K562 (cell line): ENCODE data around the gene NDUFB5. TPM values are rescaled to one million over a fixed set of nuclear protein-coding genes. Genes with fewer than 3 reads are reported as not detected.

ENCODE experiments used
- ATAC-seq: fragments of 200-7000 bp; cut with Tn5 transposase; 3 replicates; pipeline ENCODE4 v1.9.1; 2020; ENCODE audit warnings: moderate library complexity
- BruUV-seq: library from RNA; stranded (reverse); fragments of 400-500 nt; replicated peaks from 2 replicates; lab custom pipeline; 2021; lab: Mats Ljungman, UMichigan
- CTCF ChIA-PET: fragments of 300-600 bp; formaldehyde crosslinking; extraction: SDS; loops from one replicate; lab custom pipeline; 2021; ENCODE audit warnings: low intra/inter-chr PET ratio; lab: Yijun Ruan, JAX
- POLR2A ChIA-PET: fragments of 300-600, 350-650 bp; sonication (Branson Sonifier 250); formaldehyde crosslinking; extraction: SDS; loops from one replicate; lab custom pipeline; 2021; ENCODE audit warnings: antibody characterized with exemption, inconsistent platforms; lab: Yijun Ruan, JAX
- DNase-seq, 4 experiments: peaks; one replicate each; pipeline versions ENCODE4 v3.0.0 to v3.0.0-alpha.2; 2011 to 2018; ENCODE audit warnings: low spot score in 3 of 4, mixed read lengths in 3 of 4; ENCODE audit errors: extremely low read depth in 1 of 4
- FAIRE-seq: peaks from 2 replicates; lab custom pipeline; 2011; peaks lifted over from hg19 to GRCh38; lab: Jason Lieb, UNC
- H2AFZ ChIP-seq: 2 replicates; pipeline ENCODE4 v1.6.0; 2011; ENCODE audit warnings: low read depth, low read length, control low read depth, inconsistent platforms
- H3K27ac ChIP-seq: fragments of 200-600 bp; 3 replicates; pipeline ENCODE4 v1.8.0; 2011; ENCODE audit warnings: low read depth, mild to moderate bottlenecking, control low read depth, inconsistent platforms, low read length, moderate library complexity, mixed read lengths; ENCODE audit errors: extremely low read depth
- H3K27me3 ChIP-seq, 2 experiments: fragments of 300-600 bp in 1 of 2; 2 replicates in 1 of 2; 3 replicates in 1 of 2; pipeline versions ENCODE4 v1.6.0 to v1.8.0; 2011; ENCODE audit warnings: inconsistent platforms in 2 of 2, low read length in 2 of 2, mild to moderate bottlenecking in 1 of 2, mixed read lengths in 1 of 2, moderate library complexity in 1 of 2; ENCODE audit not compliant: control insufficient read depth in 2 of 2, insufficient read depth in 2 of 2
- H3K36me3 ChIP-seq: fragments of 300-600 bp; 3 replicates; pipeline ENCODE4 v1.8.0; 2011; ENCODE audit warnings: mild to moderate bottlenecking, low read length, inconsistent platforms; ENCODE audit not compliant: control insufficient read depth, insufficient read depth
- H3K4me1 ChIP-seq, 2 experiments: fragments of 200-600 bp in 1 of 2; replicated peaks in 1 of 2; 2 replicates in 1 of 2; 3 replicates in 1 of 2; pipeline versions ENCODE4 v1.5.1 to v1.8.0; 2011; ENCODE audit warnings: inconsistent platforms in 2 of 2, low read length in 2 of 2, mild to moderate bottlenecking in 1 of 2, mixed read lengths in 1 of 2, moderate library complexity in 1 of 2; ENCODE audit not compliant: control insufficient read depth in 2 of 2, insufficient read depth in 2 of 2
- H3K4me2 ChIP-seq: 2 replicates; pipeline ENCODE4 v1.6.1; 2011; ENCODE audit warnings: low read length, control low read depth, inconsistent platforms, mixed read lengths; ENCODE audit not compliant: insufficient read depth
- H3K4me3 ChIP-seq: fragments of 200-600 bp; sonication (generic), shearing (Covaris generic); 2 replicates; pipeline ENCODE4 v1.5.1; 2016; ENCODE audit warnings: control low read depth, inconsistent platforms
- H3K79me2 ChIP-seq: fragments of 200-600 bp; 3 replicates; pipeline ENCODE4 v1.8.0; 2011; ENCODE audit warnings: low read length, inconsistent platforms; ENCODE audit not compliant: control insufficient read depth, insufficient read depth
- H3K9ac ChIP-seq, 2 experiments: 2 replicates each; pipeline versions ENCODE4 v1.6.0 to v1.6.1; 2011; ENCODE audit warnings: low read depth in 2 of 2, low read length in 2 of 2, control low read depth in 1 of 2, inconsistent platforms in 1 of 2, mild to moderate bottlenecking in 1 of 2, mixed read lengths in 1 of 2; ENCODE audit not compliant: insufficient read depth in 1 of 2
- H3K9me1 ChIP-seq: one replicate; pipeline ENCODE4 v1.6.0; 2011; ENCODE audit warnings: inconsistent platforms, mild to moderate bottlenecking, low read length, moderate library complexity; ENCODE audit not compliant: control insufficient read depth, insufficient read depth
- H3K9me3 ChIP-seq: replicated peaks from 2 replicates; pipeline ENCODE4 v1.5.1; 2011; ENCODE audit warnings: low read depth, low read length, inconsistent platforms; ENCODE audit not compliant: control insufficient read depth, insufficient read depth
- H4K20me1 ChIP-seq: replicated peaks from 2 replicates; pipeline ENCODE4 v1.6.1; 2011; ENCODE audit warnings: low read length, inconsistent platforms, mixed read lengths; ENCODE audit not compliant: control insufficient read depth, insufficient read depth
- CXXC5 ChIP-seq: fragments of 250-450 bp; sonication (Bioruptor Pico); IDR thresholded peaks from 2 replicates; pipeline ENCODE4 v1.8.0; 2022; ENCODE audit warnings: inconsistent platforms, mild to moderate bottlenecking, moderate library complexity
- E2F6 ChIP-seq, 2 experiments: IDR thresholded peaks; 2 replicates each; pipeline ENCODE4 v1.6.1; 2011; ENCODE audit warnings: borderline replicate concordance in 1 of 2, control low read depth in 1 of 2, low read depth in 1 of 2, low read length in 1 of 2, mild to moderate bottlenecking in 1 of 2, mixed read lengths in 1 of 2, moderate library complexity in 1 of 2; ENCODE audit not compliant: insufficient read depth in 1 of 2, insufficient read length in 1 of 2, poor library complexity in 1 of 2, severe bottlenecking in 1 of 2; ENCODE audit errors: extremely low read depth in 1 of 2
- EGR1 ChIP-seq: fragments of 450-650 bp; conservative IDR thresholded peaks from 2 replicates; pipeline ENCODE4 v1.6.1; 2017; ENCODE audit warnings: mild to moderate bottlenecking
- ELK3 ChIP-seq: fragments of 450-650 bp; formaldehyde crosslinking; IDR thresholded peaks from 2 replicates; pipeline ENCODE4 v1.4.0; 2020; ENCODE audit warnings: mild to moderate bottlenecking
- FIP1L1 ChIP-seq: fragments of 200-400 bp; formaldehyde crosslinking; IDR thresholded peaks from 2 replicates; pipeline ENCODE4 v1.6.1; 2018; ENCODE audit warnings: mild to moderate bottlenecking, low read depth, low read length; ENCODE audit not compliant: poor library complexity, severe bottlenecking
- FOXK2 ChIP-seq, 2 experiments: fragments of 450-650 bp; IDR thresholded peaks in 1 of 2; conservative IDR thresholded peaks in 1 of 2; 2 replicates each; pipeline ENCODE4 v1.6.1; 2016; ENCODE audit warnings: low read depth in 2 of 2, mild to moderate bottlenecking in 1 of 2
- GTF2E2 ChIP-seq: fragments of 200-800 bp; sonication (Bioruptor generic); IDR thresholded peaks from 2 replicates; pipeline ENCODE4 v1.6.1; 2016; ENCODE audit warnings: missing genetic modification characterization, missing compliant biosample characterization
- KAT7 ChIP-seq: sonication (generic); formaldehyde crosslinking; IDR thresholded peaks from 2 replicates; pipeline ENCODE4 v1.8.0; 2022; ENCODE audit warnings: missing genetic modification reagents, mild to moderate bottlenecking, borderline replicate concordance
- MEF2A ChIP-seq: IDR thresholded peaks from 2 replicates; pipeline ENCODE4 v1.6.1; 2011; ENCODE audit warnings: low read depth, mild to moderate bottlenecking, low read length, moderate library complexity; ENCODE audit not compliant: control insufficient read depth
- RBM25 ChIP-seq: fragments of 200-400 bp; formaldehyde crosslinking; IDR thresholded peaks from 2 replicates; pipeline ENCODE4 v1.6.1; 2018; ENCODE audit warnings: low read length, low read depth, moderate library complexity; ENCODE audit not compliant: severe bottlenecking
- TAF9B ChIP-seq: fragments of 450-650 bp; IDR thresholded peaks from 2 replicates; pipeline ENCODE4 v1.6.1; 2018; ENCODE audit warnings: mild to moderate bottlenecking; ENCODE audit not compliant: partially characterized antibody
- UBTF ChIP-seq, 2 experiments: IDR thresholded peaks; 2 replicates each; pipeline ENCODE4 v1.6.1; 2012; ENCODE audit warnings: improper control_type of control experiment in 2 of 2, low read depth in 2 of 2, low read length in 2 of 2, borderline replicate concordance in 1 of 2
- ZBTB7A ChIP-seq: IDR thresholded peaks from 2 replicates; pipeline ENCODE4 v1.6.1; 2011; ENCODE audit warnings: low read depth, mild to moderate bottlenecking, low read length, moderate library complexity, borderline replicate concordance; ENCODE audit not compliant: control insufficient read depth
- ZNF766 ChIP-seq: fragments of 200-800 bp; sonication (Bioruptor generic); conservative IDR thresholded peaks from 2 replicates; pipeline ENCODE4 v1.6.1; 2016; ENCODE audit warnings: missing genetic modification characterization, missing compliant biosample characterization
- WGBS: fragments of 100-300 bp; shearing (Covaris generic); methylation state at CpG from one replicate; pipeline ENCODE4 v1.1.6; 2016; ENCODE audit warnings: low coverage, mixed read lengths; ENCODE audit not compliant: insufficient coverage; ENCODE audit errors: missing lambda C conversion rate; 5-methylcytosine and 5-hydroxymethylcytosine counted together
- in situ Hi-C: fragments of 300-500 bp; cut with MboI; formaldehyde crosslinking; loops from 4 replicates; pipeline ENCODE4 v1.15.0; 2018; ENCODE audit warnings: inconsistent platforms, mixed read lengths
- intact Hi-C: fragments of 100-400 bp; cut with micrococcal nuclease; formaldehyde crosslinking; loops from 2 replicates; pipeline ENCODE4 v1.14.2; 2022
- polyA plus RNA-seq, 8 experiments: library from polyadenylated mRNA; depleted of rRNA in 4 of 8; stranded (reverse) in 5 of 8; unstranded in 3 of 8; fragments of >200 nt; fragmentation: Nextera tagmentation in 2 of 8; fragmentation: Illumina TruSeq in 1 of 8; extraction: Ambion mirVana in 2 of 8; extraction: Trizol in 1 of 8; gene quantifications; 2 replicates each; pipeline versions ENCODE4 v1.2.1 to v1.2.3, GENCODE V29; 2011 to 2014; ENCODE audit warnings: inconsistent platforms in 1 of 8, missing spikeins in 1 of 8
- total RNA-seq, 7 experiments: library from RNA; depleted of rRNA in 6 of 7; stranded (reverse); fragments of >200 nt in 6 of 7; fragmentation: Illumina TruSeq in 2 of 7; extraction: Trizol in 2 of 7; gene quantifications; 2 replicates each; pipeline versions ENCODE4 v1.2.1 to v1.2.3, GENCODE V29; 2011 to 2021; ENCODE audit warnings: low replicate concordance in 1 of 7

Gene NDUFB5
- total and polyA plus RNA-seq, 9 of the 15 experiments (the other 6 are each of a cell fraction or from before 2014, with no cell fraction given), result 128 to 466 (median 176) TPM

- ChIA-PET CTCF (no interaction called here), POLR2A (interaction anchor here (0.6 to 0.8 kb wide), 3 partner anchors 37 to 107 kb away, joined by 3 to 4 read pairs (median 3); no protein-coding TSS in a partner anchor)
- peak within 1 kb of the TSS; percentile 55 for H3K4me3 ChIP-seq
- no peaks in the 10 kb centered on the region for H3K79me2 ChIP-seq
- peak within 1 kb of the TSS; percentile 82 for H2AFZ ChIP-seq
- no peaks in the 10 kb centered on the region for H3K9me3 ChIP-seq
- peak within 1 kb of the TSS in 1 of 2 experiments; percentile 90; a peak in 2 of 4 replicates for H3K9ac ChIP-seq
- intact Hi-C loops (loop anchor here (5.0 to 10.0 kb wide), 2 partner anchors 152 to 950 kb away; partner anchors contain the start of gene TTC14), in situ Hi-C loops (no loop called here)
- no peaks in the 10 kb centered on the region for H3K36me3 ChIP-seq
- H3K4me1 ChIP-seq, result peaks cover 0 to 18% of the 10 kb centered on the region in 2 experiments; a peak in 3 of 5 replicates
- ATAC-seq (peak; percentile 35), DNase-seq (peak; percentile 34 to 70 (median 54)), FAIRE-seq (peak; percentile 37)
- H3K4me2 ChIP-seq, result peak within 1 kb of the TSS; percentile 81
- H4K20me1 ChIP-seq, result 0 out of 2 replicates have a peak, but pooled peaks cover 2% of the 10 kb centered on the region
- WGBS, result 2% methylated on average over 17 of the region's 56 CpGs
- no peaks in the 10 kb centered on the region for H3K9me1 ChIP-seq
- no peak for TF ChIP-seq RBM25
- TF ChIP-seq ZBTB7A, result peak; percentile 82; the same call in 1 of the 2 replicates
- TF ChIP-seq FIP1L1, result no peak
- no peak for TF ChIP-seq TAF9B
- peak; percentile 10; the same call in 1 of the 2 replicates for TF ChIP-seq CXXC5 (CRISPR knock-in tag)
- TF ChIP-seq MEF2A, result no peak
- TF ChIP-seq E2F6 (IDR thresholded peaks at IDR 0.05; ENCODE audit: borderline replicate concordance in 1 of 2, extremely low read depth in 1 of 2, insufficient read depth in 1 of 2, insufficient read length in 1 of 2, low read depth in 1 of 2, low read length in 1 of 2, poor library complexity in 1 of 2, severe bottlenecking in 1 of 2), result peak in 1 of 2 experiments; percentile 59
- no peak for TF ChIP-seq ZNF766 (CRISPR knock-in tag)
- peak; percentile 64 for TF ChIP-seq EGR1
- 0 out of 4 replicates have a peak, but pooled peaks of 1 of the 2 experiments have one; percentile 13 for TF ChIP-seq UBTF (IDR thresholded peaks at IDR 0.05; ENCODE audit: borderline replicate concordance in 1 of 2, low read depth in 2 of 2, low read length in 2 of 2)
- no peak for TF ChIP-seq GTF2E2 (tag)
- no peak for TF ChIP-seq KAT7 (CRISPR knock-in tag)
- no peak for TF ChIP-seq ELK3 (CRISPR knock-in tag)
- no peak for TF ChIP-seq FOXK2 (conservative IDR thresholded peaks at IDR 0.05 in 1 of 2, IDR thresholded peaks at IDR 0.05 in 1 of 2; ENCODE audit: low read depth in 2 of 2)
- no TSS peak for BruUV-seq
- no peak within 1 kb of the TSS for H3K27ac ChIP-seq
- H3K27me3 ChIP-seq, result peaks cover 4 to 10% of the 10 kb centered on the region in 2 experiments; a peak in 3 of 5 replicates
These were observed 48.0 kb downstream of the NDUFB5 start, which contains the start of gene USP13 for GRCh38 chr3:179652447-179653095. USP13 (plus strand) TSS chr3:179653040; CDS start chr3:179653226, 186 bp downstream.
